Epithelial cell of prostate (primary cell): ENCODE data around the gene CHMP3.
A peak's percentile ranks its signal among the peaks of the same experiment; 100 is the strongest.
"Not testable (repeated sequence)": the region's sequence is repeated elsewhere in the genome, so short reads cannot be mapped to it uniquely, and the experiment has no call there.

ENCODE experiments used
- DNase-seq: peaks from one replicate; pipeline ENCODE4 v3.0.0-alpha.2; 2011; ENCODE audit warnings: low read depth, low spot score
- H3K27ac ChIP-seq: fragments of 450-650 bp; 2 replicates; pipeline ENCODE4 v1.5.1; 2017; ENCODE audit warnings: mild to moderate bottlenecking

CHMP3 gene

DNA sequence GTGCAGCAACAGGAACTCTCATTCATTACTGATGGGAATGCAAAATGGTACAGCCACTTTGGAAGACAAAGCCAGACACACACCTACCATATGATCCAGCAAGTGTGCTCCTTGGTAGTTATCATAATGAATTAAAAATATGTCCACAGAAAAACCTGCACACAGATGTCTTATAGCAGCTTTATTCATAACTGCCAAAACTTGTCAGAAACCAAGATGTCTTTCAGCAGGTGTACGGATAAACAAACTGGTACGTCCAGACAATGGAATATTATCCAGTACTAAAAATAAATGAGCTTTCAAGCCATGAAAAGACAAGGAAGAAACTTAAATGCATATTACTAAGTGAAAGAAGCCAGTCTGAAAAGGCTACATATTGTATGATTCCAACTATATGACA, 50.4 kb downstream of the CHMP3 start:
- H3K27ac ChIP-seq, result peak overlapping the region; percentile 52
- DNase-seq, result no peak

DNA sequence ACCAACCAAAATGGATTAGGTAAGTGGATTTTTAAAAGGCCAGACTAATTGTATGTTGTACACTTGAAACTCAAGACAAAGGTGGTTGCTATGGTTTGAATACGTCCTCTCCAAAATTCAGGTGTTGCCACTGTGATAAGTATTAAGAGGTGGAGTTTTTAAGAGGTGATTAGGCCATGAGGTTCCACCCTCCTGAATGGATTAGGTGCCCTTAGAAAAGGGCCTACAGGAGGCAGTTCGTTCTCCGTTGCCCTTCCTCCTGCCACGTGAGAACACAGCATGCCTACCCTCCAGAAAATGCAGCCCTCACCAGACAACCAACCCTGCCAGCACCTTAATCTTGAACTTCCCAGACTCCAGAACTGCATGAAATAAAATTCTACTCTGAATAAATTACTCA, 51.2 kb downstream of the CHMP3 start:
- H3K27ac ChIP-seq, result peak overlapping the region; percentile 52
- no peak for DNase-seq

DNA sequence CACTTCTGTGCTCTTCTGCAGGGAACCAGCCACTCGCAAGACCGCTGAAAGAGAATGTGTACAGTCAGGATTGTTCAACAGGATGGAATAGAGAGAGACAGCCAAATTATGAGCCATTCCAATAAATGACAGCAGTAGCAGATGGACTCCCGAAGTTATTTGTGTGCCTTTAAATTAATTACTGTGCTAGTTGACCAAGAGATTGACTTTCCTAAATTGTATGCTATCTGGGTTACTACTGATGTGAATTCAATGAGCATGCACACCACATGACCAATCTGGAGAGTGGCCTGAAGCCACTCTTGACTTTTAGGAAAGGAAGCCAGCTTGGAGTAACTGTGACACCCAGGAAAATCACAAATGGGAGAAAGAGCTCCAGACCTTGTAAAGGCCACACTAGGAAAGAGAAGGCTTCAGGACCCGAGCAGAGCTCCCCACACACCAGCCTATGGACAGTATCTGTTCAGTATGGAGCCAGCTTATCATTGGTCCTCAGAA, 52.8 kb downstream of the CHMP3 start:
- H3K27ac ChIP-seq, result no peak overlapping the region
- DNase-seq, result no peak

DNA sequence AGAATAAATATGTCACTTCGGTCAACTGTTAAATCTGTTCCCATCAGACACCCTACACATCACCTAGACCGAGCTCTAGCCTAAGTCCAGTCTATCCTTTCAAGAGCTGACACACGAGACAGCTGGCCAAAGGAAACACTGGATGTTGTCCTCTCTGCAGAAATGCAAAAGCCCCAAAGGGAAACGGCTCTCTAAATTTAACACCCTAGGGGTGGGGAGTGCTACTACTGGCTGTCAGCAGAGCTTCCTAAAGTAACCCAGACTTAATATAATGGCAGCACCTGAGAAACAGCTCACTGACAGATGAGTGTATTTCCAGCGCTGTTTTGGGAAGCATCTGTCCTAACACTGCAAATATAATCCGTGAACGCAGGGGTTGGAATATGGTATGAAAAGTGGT, 55.6 kb downstream of the CHMP3 start:
- H3K27ac ChIP-seq, result no peak overlapping the region
- no peak for DNase-seq

DNA sequence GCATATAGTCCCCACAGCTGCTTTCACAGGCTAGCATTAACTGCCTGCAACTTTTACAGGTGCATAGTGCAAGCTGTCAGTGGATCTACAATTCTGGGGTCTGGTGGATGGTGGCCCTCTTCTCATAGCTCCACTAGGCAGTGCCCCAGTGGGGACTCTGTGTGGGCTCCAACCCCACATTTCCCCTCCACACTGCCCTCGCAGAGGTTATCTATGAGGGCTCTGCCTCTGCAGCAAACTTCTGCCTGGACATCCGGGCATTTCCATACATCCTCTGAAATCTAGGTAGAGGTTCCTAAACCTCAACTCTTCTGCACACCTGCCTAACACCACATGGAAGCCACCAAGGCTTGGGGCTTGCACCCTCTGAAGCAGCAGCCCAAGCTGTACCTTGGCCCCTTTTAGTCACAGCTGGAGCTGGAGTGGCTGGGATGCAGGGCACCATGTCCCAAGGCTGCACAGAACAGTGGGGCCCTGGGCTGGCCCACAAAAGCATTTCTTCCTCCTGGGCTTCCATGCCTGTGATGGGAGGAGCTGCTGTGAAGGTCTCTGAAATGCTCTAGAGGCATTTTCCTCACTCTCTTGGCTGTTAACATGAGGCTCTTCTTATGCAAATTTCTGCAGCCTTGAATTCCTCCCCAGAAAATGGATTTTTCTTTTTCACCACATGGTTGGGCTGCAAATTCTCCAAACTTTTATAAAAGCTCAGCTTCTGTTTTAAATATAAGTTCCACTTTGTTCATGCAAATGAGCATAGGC, 62.7 kb downstream of the CHMP3 start:
- no peak for DNase-seq

DNA sequence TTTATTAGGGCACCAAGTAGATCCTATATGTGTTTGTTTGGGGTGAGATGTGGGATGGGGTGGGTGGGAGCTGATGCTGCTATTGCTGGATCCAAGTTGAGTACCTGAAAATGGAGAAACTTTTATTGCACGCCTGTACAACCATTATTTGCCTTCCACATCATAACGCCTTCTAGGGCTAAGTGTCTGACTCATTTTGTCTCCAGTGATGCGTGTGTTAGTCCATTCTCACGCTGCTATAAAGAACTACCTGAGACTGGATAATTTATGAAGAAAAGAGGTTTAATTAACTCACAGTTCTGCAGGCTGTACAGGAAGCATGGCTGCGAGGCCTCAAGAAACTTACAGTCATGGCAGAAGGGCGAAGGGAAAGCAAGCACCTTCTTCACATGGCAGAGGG, 63.9 kb downstream of the CHMP3 start:
- H3K27ac ChIP-seq, result peak overlapping the region; percentile 58
- peak; percentile 6 for DNase-seq

More for the DNA sequence above, 62.7 kb downstream of the CHMP3 start:
- H3K27ac ChIP-seq, result no peak overlapping the region

DNA sequence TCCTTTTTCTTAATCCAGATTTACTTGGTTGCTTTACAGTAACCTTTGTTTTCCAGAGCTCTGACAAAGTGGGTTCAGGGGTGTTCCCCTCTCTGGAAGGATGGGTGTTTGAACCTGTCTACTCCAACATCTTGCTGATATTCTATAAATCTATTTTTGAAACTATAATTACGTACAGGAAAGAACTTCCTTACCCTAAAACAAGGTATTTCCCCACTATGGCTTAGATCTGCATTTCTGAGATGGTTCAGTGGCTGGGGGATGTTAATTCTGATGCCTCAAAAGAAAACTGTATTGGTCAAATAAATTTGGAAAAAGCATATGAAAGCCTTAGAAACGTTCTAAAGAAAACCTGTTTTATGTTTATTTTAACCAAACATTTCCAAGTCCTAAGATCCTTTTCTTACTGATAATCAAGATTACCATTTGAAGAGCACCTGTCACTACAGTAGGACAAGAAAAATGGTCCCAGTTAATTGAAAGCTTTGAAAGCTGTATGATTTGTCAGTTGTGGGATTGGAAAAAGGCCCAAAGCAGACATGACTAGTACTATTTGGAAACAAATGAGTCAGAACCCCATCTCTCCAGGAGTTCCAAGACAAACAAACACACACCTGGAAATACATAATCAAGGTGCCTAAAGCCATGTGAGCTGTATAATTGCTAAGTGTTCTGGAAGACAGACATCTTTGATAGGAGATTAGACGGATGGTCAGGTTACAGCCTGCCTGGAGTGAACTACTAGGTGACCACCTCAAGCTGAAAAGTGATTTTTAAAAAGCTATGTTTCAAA, 64.6 kb downstream of the CHMP3 start:
- peak overlapping the region; percentile 58 for H3K27ac ChIP-seq
- DNase-seq, result peak; percentile 84

DNA sequence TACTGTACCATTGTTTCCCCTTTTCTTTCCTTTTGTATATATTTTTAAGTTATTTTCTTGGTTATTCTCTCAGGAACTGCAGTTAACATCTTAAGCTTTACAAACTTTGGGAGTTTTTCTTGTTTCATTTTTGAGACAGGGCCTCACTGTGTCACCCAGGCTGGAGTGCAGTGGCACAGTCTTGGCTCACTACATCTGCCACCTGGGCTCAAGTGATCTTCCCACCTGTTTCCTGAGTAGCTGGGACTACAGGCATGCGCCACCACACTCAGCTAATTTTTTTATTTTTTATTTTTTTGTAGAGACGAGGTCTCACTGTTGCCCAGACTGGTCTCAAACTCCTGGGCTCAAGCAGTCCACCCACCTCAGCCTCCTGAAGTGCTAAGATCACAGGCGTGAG, 66.9 kb downstream of the CHMP3 start:
- not testable (repeated sequence) for H3K27ac ChIP-seq, DNase-seq

DNA sequence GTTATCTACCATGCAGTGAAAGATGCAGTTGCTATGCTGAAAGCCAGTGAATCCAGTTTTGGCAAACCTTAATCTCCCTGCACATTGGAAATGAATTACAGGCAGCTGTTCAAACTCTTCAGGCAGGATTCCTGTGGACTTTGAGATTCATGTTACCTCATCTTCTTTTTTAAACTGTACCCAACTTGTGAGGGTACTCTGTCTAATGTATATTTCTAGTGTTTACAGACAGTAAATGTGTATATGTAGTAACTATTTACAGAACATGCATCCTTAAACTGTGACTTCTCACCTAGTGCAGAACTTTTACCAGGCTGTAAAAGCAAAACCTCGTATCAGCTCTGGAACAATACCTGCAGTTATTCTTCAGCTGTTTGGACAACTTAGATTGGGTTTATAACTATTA, 71.2 kb downstream of the CHMP3 start:
- no peak overlapping the region for H3K27ac ChIP-seq
- no peak for DNase-seq

DNA sequence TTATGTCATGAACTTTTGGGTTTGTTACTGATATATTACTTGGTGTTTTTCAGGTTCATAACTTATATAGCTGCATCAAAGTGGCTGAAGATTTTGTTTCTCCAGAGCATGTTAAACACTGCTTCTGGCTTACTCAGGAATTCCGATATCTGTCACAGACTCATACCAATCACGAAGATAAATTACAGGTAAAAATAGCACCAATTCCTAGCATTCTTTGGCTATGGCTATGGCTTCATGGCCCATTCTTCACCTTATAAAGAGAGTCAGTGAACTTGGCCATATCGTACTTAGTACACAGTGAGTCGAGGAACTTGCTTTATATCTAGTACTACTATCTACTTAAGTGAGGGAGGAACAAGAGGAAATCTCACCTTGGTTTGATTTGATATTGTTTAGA, 72.2 kb downstream of the CHMP3 start:
- no peak for DNase-seq
- no peak overlapping the region for H3K27ac ChIP-seq

DNA sequence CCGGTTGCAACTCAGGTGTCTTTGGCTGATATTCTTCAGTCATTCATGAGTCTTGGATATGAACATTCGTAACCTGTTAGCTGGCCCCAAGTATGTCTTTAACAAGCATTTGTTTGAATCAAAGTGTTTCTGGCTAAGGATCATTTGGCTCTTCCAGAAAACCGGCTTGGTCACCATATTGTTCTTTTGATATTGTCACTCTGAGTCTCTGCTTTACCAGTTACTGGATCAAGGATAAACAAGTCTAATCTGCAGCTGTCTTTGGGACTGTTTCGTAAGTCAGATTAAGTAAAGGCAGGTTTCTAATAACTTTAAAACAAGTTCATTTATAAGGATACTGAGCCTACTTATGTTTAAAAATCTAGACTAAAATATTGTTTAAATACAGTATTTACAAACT, 73.0 kb downstream of the CHMP3 start:
- no peak for DNase-seq
- no peak overlapping the region for H3K27ac ChIP-seq

DNA sequence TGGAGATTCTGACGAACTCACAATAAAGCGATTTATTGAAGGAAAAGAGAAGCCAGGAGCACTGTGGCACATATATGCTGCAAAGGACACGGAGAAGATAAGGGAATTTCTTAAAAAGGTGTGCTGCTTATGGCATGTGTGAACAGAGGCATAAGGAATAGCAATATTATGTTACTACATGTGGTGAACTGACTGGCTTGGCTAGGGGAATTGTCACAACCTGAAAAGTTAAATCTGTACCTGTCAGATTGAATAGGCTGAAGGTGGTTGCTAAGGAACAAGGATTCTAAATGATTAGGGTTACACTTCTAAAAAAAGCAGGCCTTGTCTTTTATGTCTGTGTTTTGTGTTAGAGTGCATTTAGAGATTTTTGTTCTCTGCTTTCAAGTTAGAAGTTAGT, 73.7 kb downstream of the CHMP3 start:
- H3K27ac ChIP-seq, result no peak overlapping the region
- DNase-seq, result no peak

DNA sequence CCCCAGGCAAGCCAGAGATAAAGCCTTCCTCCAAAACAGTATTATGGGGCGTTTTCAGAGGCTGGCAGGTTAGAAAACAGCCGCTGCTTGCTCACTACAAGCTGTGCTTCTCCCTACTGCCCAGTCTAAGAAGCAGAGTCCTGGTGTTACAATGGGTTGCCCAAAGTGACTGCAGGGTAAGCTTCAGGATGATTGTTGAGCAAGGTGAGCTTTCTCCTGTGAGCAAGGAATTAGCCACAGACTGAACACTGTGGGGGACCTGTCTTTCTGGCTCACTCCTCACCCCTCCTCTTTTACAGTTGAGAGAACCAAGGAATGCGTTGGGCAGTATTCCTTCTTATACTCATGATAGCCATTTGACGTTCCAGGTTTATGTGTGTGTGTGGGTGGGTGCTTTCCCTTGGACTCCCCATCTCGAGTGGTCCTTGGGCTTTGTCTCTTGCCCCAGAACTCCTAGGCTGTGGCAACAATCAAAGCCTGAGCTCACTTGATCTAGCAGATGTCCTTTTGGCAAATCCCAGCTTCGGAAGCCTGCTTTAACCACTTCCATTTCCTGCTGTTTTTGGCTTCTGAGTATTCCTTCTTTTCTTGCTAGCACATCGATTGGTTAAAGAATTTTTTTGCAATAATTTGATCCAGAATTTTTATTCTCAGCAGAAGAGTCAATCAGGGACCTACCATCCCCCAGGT, 74.5 kb downstream of the CHMP3 start:
- DNase-seq, result no peak
- no peak overlapping the region for H3K27ac ChIP-seq

DNA sequence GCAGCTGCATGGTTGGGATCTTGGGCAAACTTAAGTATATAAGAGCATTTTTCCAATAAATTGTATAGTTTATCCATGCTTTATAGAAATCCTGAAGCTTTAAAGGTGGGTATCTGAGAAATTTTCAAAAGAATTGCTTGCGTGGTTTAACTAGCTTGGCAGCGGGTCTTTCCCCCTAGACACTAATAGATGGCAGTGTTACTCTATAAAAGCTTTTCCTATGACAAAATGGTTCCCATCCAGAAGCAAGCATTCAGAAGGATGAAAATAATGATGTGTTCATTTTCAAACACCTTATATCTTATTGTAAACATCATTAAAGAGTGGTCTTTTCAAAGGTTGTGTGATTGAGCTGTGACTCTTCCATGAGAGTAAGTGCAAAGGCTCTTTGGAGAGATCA, 76.2 kb downstream of the CHMP3 start:
- no peak overlapping the region for H3K27ac ChIP-seq
- no peak for DNase-seq

DNA sequence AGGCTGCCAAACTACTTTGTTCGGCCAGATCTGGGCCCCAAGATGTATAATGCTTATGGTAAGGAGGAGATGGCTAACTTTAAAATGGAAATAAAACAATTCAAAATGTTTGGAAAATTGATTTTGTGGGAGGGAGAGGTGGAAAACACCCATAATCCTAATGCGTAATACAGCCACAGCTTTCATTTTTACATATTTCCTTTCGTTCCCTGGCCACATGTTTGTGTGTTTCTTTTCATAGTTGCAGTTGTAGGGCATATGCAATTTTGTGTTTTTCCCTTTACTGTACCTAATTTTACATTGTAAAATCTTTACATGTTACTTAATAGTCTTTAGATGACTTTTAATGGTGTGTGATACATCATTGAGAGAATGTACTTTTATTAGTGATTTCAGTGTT, 77.4 kb downstream of the CHMP3 start:
- DNase-seq, result no peak

DNA sequence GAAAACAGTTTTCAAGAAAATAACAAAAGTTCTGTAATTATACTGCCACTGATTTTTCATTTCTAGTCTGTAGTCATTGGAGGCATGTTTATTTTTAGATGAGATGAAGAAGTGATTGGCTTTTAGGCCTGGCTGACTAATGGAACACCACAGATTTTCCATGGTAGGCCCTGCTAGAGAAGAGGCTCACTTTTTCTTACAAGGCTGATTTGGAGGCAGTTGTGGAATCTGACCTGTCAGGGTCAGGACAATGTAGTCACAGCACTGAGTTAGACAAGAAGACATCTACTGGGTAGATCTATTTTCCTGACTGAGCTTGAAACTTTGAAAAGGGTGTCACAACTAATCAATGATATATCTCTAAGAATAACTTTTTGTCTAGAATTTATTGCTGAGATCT, 78.1 kb downstream of the CHMP3 start:
- H3K27ac ChIP-seq, result no peak overlapping the region
- no peak for DNase-seq

More for the DNA sequence above, 77.4 kb downstream of the CHMP3 start:
- H3K27ac ChIP-seq, result no peak overlapping the region

DNA sequence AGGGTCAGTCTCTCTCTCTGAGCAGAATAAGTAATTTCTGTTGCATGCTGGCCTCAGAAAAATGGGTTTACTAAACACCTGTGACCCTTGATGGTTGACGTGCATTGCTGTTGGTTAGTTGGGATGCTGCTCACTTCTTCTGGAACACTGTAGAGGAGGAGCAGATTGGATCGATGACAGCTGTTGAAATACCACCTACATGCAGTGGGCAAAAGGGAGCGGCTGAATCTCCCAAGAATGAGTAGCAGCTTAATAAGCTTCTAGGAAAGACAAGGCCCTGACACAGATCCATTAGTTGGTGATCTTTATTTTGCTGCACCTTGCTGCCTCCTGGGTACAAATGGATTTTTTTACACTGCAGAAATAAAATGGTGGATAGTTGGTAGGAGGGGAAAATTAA, 78.9 kb downstream of the CHMP3 start:
- H3K27ac ChIP-seq, result no peak overlapping the region
- no peak for DNase-seq

DNA sequence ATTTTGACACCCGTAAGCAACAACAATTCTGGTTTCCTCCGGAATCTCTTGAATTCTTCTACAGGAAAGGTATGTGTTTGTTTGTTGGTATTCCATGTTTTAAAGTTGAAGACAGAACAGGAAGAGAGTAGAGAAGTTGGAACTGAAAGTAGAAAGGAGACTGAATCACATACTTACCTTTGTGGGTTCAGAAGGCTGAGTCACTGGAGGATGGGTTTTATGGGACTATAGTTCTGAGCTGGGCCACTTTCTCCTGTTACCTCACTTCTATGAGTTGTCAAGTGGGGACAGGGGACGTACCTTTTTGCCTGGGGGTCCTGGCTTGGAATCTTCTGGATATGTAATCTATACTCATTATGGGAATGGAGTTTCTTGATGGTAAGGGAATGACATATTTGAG, 81.2 kb downstream of the CHMP3 start:
- peak overlapping the region; percentile 11 for H3K27ac ChIP-seq
- peak; percentile 10 for DNase-seq

DNA sequence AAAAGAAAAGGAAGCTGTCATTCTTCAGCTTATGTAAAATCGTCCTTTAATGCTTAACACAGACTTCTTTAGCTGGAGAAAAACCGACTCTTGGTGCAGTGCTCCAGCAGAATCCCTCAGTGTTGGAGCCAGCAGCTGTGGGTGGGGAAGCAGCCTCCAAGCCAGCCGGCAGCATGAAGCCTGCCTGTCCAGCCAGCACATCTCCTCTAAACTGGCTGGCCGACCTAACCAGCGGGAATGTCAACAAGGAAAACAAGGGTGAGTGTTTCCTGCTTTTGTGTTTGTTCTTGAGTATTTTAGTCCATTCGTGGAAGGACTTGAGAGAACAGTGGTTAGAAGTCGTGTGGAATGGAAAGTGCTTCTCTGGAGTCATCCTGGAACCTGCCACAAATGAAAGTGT, 83.1 kb downstream of the CHMP3 start:
- no peak for DNase-seq
- no peak overlapping the region for H3K27ac ChIP-seq

DNA sequence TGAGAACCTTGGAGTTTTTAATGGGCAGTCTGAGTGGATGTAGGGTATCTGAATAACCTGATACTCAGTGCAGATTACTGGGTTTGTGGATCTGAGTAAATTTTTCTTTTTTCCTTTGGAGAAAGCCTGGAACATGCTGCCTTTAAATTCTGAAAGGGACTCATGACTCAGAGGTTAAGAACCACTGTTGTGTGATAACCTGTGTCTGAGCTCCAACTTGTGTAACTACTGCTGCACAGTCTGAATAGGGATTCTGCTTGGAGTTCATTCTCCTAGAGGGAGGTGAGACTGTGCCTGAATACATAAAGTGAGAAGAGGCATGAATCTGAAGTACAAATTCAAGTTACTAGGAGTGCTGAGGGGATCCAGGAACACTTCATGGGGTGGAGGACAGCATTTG, 85.9 kb downstream of the CHMP3 start:
- no peak overlapping the region for H3K27ac ChIP-seq
- DNase-seq, result no peak

DNA sequence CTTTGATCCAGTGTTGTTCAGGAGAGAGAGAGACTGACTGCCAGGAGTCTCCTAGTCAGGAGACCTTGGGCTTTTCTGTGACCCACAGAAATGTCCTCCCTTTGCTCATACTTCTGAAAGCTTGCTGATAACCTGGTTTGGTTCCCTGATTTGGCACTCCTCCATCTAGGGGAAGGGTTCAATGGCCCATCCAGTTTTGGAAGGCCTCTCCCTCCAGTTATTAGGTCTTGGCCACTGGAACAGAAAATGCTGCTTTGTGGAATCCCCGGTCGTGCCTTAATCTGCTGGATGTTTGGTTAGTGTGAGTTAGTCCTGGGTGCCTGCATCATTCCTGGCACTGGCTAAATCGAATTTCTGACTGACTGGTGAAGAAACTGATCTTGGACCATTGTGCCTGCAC, 86.3 kb downstream of the CHMP3 start:
- DNase-seq, result no peak
- no peak overlapping the region for H3K27ac ChIP-seq
